WTC11 (cell line): Measurements from ENCODE around the gene RAG2. TPM values are rescaled to one million over a fixed set of nuclear protein-coding genes. Genes with fewer than 3 reads are reported as not detected.

Experiments
- ATAC-seq: fragments of 200-7000 bp; cut with Tn5 transposase; 2 replicates; pipeline ENCODE4 v1.10.0; 2021; ENCODE audit warnings: mild to moderate bottlenecking, moderate library complexity
- CTCF ChIA-PET: fragments of 300-600 bp; sonication (Branson Sonifier 250); formaldehyde crosslinking; loops from one replicate; lab custom pipeline; 2021; ENCODE audit warnings: antibody characterized with exemption; lab: Charles Lee
- POLR2A ChIA-PET: fragments of 350-600 bp; sonication (Branson Sonifier 250); formaldehyde crosslinking; loops from one replicate; lab custom pipeline; 2021; ENCODE audit warnings: antibody characterized with exemption; lab: Charles Lee
- DNase-seq: peaks from one replicate; pipeline ENCODE4 v3.0.0; 2021; ENCODE audit warnings: low spot score
- H3K27ac Mint-ChIP-seq: 2 replicates; pipeline ENCODE4 v1.8.0; 2021; ENCODE audit warnings: mixed read lengths
- H3K27me3 Mint-ChIP-seq: 2 replicates; pipeline ENCODE4 v1.8.0; 2021; ENCODE audit warnings: low read depth, mild to moderate bottlenecking, moderate library complexity, mixed read lengths
- H3K36me3 Mint-ChIP-seq: 2 replicates; pipeline ENCODE4 v1.8.0; 2021; ENCODE audit warnings: mixed read lengths
- H3K4me1 Mint-ChIP-seq: 2 replicates; pipeline ENCODE4 v1.8.0; 2022; ENCODE audit warnings: mixed read lengths
- H3K4me3 Mint-ChIP-seq: 2 replicates; pipeline ENCODE4 v1.8.0; 2021; ENCODE audit warnings: mild to moderate bottlenecking, moderate library complexity, mixed read lengths
- H3K9me3 Mint-ChIP-seq: 2 replicates; pipeline ENCODE4 v1.8.0; 2021; ENCODE audit warnings: mixed read lengths
- CBFB ChIP-seq: sonication (generic); formaldehyde crosslinking; IDR thresholded peaks from 2 replicates; pipeline ENCODE4 v1.8.1; 2022; ENCODE audit warnings: mild to moderate bottlenecking, low read depth, missing genetic modification reagents
- CREM ChIP-seq: sonication (generic); formaldehyde crosslinking; IDR thresholded peaks from 2 replicates; pipeline ENCODE4 v1.8.1; 2022; ENCODE audit warnings: mild to moderate bottlenecking, missing genetic modification reagents, moderate library complexity
- ELF4 ChIP-seq: sonication (generic); formaldehyde crosslinking; IDR thresholded peaks from 2 replicates; pipeline ENCODE4 v1.8.1; 2022; ENCODE audit warnings: low read depth, mild to moderate bottlenecking, moderate library complexity, missing genetic modification reagents
- ESRRA ChIP-seq: sonication (generic); formaldehyde crosslinking; IDR thresholded peaks from 2 replicates; pipeline ENCODE4 v1.8.1; 2022; ENCODE audit warnings: mild to moderate bottlenecking, missing genetic modification reagents, borderline replicate concordance
- ETV6 ChIP-seq: sonication (generic); formaldehyde crosslinking; IDR thresholded peaks from 2 replicates; pipeline ENCODE4 v1.8.1; 2022; ENCODE audit warnings: mild to moderate bottlenecking, missing genetic modification reagents
- FOXP4 ChIP-seq: sonication (generic); formaldehyde crosslinking; IDR thresholded peaks from 2 replicates; pipeline ENCODE4 v1.8.0; 2022; ENCODE audit warnings: mild to moderate bottlenecking, missing genetic modification reagents
- IRF2 ChIP-seq: sonication (generic); formaldehyde crosslinking; IDR thresholded peaks from 2 replicates; pipeline ENCODE4 v1.8.0; 2022; ENCODE audit warnings: low read depth, missing genetic modification reagents, borderline replicate concordance
- KAT7 ChIP-seq: sonication (generic); formaldehyde crosslinking; IDR thresholded peaks from 2 replicates; pipeline ENCODE4 v1.8.1; 2023; ENCODE audit warnings: missing genetic modification reagents, mild to moderate bottlenecking, borderline replicate concordance
- NR1H2 ChIP-seq: sonication (generic); formaldehyde crosslinking; IDR thresholded peaks from 2 replicates; pipeline ENCODE4 v1.9.0; 2021; ENCODE audit warnings: mild to moderate bottlenecking, moderate library complexity, missing genetic modification reagents
- PRDM15 ChIP-seq: sonication (generic); formaldehyde crosslinking; IDR thresholded peaks from 2 replicates; pipeline ENCODE4 v1.8.0; 2022; ENCODE audit warnings: missing genetic modification reagents
- PRRX2 ChIP-seq: fragments of 250-450 bp; sonication (Bioruptor Pico); IDR thresholded peaks from 2 replicates; pipeline ENCODE4 v1.8.0; 2021; ENCODE audit warnings: mild to moderate bottlenecking
- RORB ChIP-seq: fragments of 250-450 bp; sonication (Bioruptor Pico); IDR thresholded peaks from 2 replicates; pipeline ENCODE4 v1.9.0; 2021; ENCODE audit warnings: mild to moderate bottlenecking
- TEAD4 ChIP-seq: sonication (generic); formaldehyde crosslinking; IDR thresholded peaks from 2 replicates; pipeline ENCODE4 v1.8.0; 2022; ENCODE audit warnings: mild to moderate bottlenecking, missing genetic modification reagents
- ZBTB21 ChIP-seq: sonication (generic); formaldehyde crosslinking; IDR thresholded peaks from 2 replicates; pipeline ENCODE4 v1.8.1; 2023; ENCODE audit warnings: mild to moderate bottlenecking, missing genetic modification reagents, borderline replicate concordance
- ZNF396 ChIP-seq: fragments of 250-450 bp; sonication (Bioruptor Pico); IDR thresholded peaks from 2 replicates; pipeline ENCODE4 v1.8.0; 2021; ENCODE audit warnings: mild to moderate bottlenecking, moderate library complexity, borderline replicate concordance
- ZNF423 ChIP-seq: fragments of 250-450 bp; sonication (Bioruptor Pico); IDR thresholded peaks from 2 replicates; pipeline ENCODE4 v2.1.2; 2022; ENCODE audit warnings: mild to moderate bottlenecking, moderate library complexity
- ZNF512 ChIP-seq: sonication (generic); formaldehyde crosslinking; IDR thresholded peaks from 2 replicates; pipeline ENCODE4 v1.8.1; 2022; ENCODE audit warnings: missing genetic modification reagents, borderline replicate concordance
- total RNA-seq: library from RNA; stranded (reverse); gene quantifications from 3 replicates; pipeline ENCODE4 v1.2.3, GENCODE V29; 2021
- TF ChIP-seq, protein P1 (sequence below): sonication (generic); formaldehyde crosslinking; IDR thresholded peaks from 2 replicates; pipeline ENCODE4 v1.8.0; 2022; ENCODE audit warnings: mild to moderate bottlenecking, missing genetic modification reagents
- TF ChIP-seq, protein P2 (sequence below): sonication (generic); formaldehyde crosslinking; IDR thresholded peaks from 2 replicates; pipeline ENCODE4 v1.8.1; 2022; ENCODE audit warnings: mild to moderate bottlenecking, moderate library complexity, missing genetic modification reagents
- TF ChIP-seq, protein P3 (sequence below): fragments of 250-450 bp; sonication (Bioruptor Pico); conservative IDR thresholded peaks from 2 replicates; pipeline ENCODE4 v1.9.0; 2021; ENCODE audit warnings: mild to moderate bottlenecking
- TF ChIP-seq, protein P4 (sequence below): sonication (generic); formaldehyde crosslinking; IDR thresholded peaks from 2 replicates; pipeline ENCODE4 v1.8.0; 2023; ENCODE audit warnings: mild to moderate bottlenecking, missing genetic modification reagents
- TF ChIP-seq, protein P5 (sequence below): sonication (generic); formaldehyde crosslinking; IDR thresholded peaks from 2 replicates; pipeline ENCODE4 v1.8.0; 2023; ENCODE audit warnings: missing genetic modification reagents

RAG2 gene
- total RNA-seq, 1 experiment from 2014 or later: not detected

DNA sequence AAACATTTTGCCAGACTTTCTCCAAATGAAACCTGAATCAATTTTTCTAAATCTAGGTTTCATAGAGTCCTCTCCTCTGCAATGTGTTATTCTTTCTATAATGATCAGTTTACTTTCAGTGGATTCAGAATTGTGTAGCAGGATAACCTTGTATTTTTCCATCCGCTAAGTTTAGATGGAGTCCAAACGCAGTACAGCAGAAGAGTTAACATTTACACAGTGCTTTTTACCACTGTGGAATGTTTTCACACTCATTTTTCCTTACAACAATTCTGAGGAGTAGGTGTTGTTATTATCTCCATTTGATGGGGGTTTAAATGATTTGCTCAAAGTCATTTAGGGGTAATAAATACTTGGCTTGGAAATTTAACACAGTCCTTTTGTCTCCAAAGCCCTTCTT lies 20.7 kb downstream of the RAG2 start (continued):
- TF ChIP-seq, protein P1, sequence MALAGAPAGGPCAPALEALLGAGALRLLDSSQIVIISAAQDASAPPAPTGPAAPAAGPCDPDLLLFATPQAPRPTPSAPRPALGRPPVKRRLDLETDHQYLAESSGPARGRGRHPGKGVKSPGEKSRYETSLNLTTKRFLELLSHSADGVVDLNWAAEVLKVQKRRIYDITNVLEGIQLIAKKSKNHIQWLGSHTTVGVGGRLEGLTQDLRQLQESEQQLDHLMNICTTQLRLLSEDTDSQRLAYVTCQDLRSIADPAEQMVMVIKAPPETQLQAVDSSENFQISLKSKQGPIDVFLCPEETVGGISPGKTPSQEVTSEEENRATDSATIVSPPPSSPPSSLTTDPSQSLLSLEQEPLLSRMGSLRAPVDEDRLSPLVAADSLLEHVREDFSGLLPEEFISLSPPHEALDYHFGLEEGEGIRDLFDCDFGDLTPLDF: no peak
- TF ChIP-seq KAT7 (CRISPR knock-in tag): no peak
- TF ChIP-seq ZNF512 (CRISPR knock-in tag): no peak
- no peak for TF ChIP-seq NR1H2
- TF ChIP-seq, protein P2, sequence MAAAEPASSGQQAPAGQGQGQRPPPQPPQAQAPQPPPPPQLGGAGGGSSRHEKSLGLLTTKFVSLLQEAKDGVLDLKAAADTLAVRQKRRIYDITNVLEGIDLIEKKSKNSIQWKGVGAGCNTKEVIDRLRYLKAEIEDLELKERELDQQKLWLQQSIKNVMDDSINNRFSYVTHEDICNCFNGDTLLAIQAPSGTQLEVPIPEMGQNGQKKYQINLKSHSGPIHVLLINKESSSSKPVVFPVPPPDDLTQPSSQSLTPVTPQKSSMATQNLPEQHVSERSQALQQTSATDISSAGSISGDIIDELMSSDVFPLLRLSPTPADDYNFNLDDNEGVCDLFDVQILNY (CRISPR knock-in tag): no peak
- no peak for TF ChIP-seq ETV6 (CRISPR knock-in tag)
- TF ChIP-seq, protein P3, sequence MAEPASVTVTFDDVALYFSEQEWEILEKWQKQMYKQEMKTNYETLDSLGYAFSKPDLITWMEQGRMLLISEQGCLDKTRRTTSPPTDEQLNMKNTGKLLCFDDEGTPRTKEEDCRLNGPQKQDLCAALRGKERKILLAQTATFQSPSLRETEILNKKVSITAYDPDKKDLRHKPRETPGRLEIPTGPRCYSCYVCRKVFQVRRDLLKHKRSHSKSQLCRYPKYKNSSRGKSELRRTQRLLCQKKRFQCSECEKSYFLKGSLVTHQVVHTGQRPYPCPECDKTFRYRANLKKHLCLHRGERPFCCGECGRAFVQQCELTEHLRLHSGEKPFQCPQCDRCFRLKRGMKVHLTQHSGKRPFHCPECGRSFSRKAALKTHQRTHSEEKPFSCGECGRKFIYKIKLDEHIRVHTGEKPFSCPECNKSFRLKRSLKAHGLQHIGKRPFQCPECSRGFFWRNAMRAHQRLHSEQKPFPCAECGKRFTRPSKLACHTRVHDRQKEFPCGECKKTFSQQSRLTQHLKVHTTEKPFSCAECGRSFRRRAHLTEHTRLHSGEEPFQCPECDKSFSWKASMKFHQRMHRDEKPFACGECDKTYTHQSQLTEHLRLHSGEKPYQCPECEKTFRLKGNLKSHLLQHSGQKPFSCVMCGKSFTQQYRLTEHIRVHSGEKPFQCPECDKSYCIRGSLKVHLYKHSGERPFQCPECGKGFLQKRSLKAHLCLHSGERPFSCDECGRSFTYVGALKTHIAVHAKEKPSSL (CRISPR knock-in tag): no peak
- TF ChIP-seq FOXP4 (CRISPR knock-in tag): no peak
- no peak for TF ChIP-seq CBFB (CRISPR knock-in tag)
- TF ChIP-seq IRF2: no peak
- TF ChIP-seq TEAD4 (CRISPR knock-in tag): no peak

GRCh38 chr11:36574486-36574885 lies 23.6 kb downstream of the RAG2 start:
- ATAC-seq: no peak
- no peak overlapping the region for H3K27ac Mint-ChIP-seq
- no peak for DNase-seq
- no peak for TF ChIP-seq PRRX2 (CRISPR knock-in tag)
- TF ChIP-seq ZNF423 (CRISPR knock-in tag): no peak
- TF ChIP-seq ESRRA (CRISPR knock-in tag): no peak
- TF ChIP-seq ELF4 (CRISPR knock-in tag): no peak
- TF ChIP-seq PRDM15 (CRISPR knock-in tag): no peak
- no peak for TF ChIP-seq ZNF396 (CRISPR knock-in tag)
- TF ChIP-seq, protein P4, sequence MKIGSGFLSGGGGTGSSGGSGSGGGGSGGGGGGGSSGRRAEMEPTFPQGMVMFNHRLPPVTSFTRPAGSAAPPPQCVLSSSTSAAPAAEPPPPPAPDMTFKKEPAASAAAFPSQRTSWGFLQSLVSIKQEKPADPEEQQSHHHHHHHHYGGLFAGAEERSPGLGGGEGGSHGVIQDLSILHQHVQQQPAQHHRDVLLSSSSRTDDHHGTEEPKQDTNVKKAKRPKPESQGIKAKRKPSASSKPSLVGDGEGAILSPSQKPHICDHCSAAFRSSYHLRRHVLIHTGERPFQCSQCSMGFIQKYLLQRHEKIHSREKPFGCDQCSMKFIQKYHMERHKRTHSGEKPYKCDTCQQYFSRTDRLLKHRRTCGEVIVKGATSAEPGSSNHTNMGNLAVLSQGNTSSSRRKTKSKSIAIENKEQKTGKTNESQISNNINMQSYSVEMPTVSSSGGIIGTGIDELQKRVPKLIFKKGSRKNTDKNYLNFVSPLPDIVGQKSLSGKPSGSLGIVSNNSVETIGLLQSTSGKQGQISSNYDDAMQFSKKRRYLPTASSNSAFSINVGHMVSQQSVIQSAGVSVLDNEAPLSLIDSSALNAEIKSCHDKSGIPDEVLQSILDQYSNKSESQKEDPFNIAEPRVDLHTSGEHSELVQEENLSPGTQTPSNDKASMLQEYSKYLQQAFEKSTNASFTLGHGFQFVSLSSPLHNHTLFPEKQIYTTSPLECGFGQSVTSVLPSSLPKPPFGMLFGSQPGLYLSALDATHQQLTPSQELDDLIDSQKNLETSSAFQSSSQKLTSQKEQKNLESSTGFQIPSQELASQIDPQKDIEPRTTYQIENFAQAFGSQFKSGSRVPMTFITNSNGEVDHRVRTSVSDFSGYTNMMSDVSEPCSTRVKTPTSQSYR (CRISPR knock-in tag): no peak
- TF ChIP-seq CREM (CRISPR knock-in tag): no peak
- TF ChIP-seq RORB: no peak
- TF ChIP-seq, protein P5, sequence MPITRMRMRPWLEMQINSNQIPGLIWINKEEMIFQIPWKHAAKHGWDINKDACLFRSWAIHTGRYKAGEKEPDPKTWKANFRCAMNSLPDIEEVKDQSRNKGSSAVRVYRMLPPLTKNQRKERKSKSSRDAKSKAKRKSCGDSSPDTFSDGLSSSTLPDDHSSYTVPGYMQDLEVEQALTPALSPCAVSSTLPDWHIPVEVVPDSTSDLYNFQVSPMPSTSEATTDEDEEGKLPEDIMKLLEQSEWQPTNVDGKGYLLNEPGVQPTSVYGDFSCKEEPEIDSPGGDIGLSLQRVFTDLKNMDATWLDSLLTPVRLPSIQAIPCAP (CRISPR knock-in tag): no peak
- TF ChIP-seq ZBTB21 (CRISPR knock-in tag): no peak
- TF ChIP-seq, all 79 proteins: peak for 0
- Mint-ChIP-seq H3K4me3 (no peak overlapping the region), H3K36me3 (peaks cover 65% of the 10 kb centered on the region), H3K4me1 (no peaks in the 10 kb centered on the region), H3K9me3 (peaks cover 80% of the 10 kb centered on the region), H3K27me3 (peaks cover 16% of the 10 kb centered on the region)
- POLR2A ChIA-PET: no interaction called here
- CTCF ChIA-PET: no interaction called here
